Measurements from ENCODE around the gene MCMBP.

MCMBP gene

GRCh38 chr10:119782981-119783664 is 89.5 kb downstream of the MCMBP start:
- TF ChIP-seq CTCF (IDR thresholded peaks at IDR 0.05; ENCODE audit: extremely low read depth, missing control alignments) = no peak
- no peak for DNase-seq (ENCODE audit: low spot score)

- TF ChIP-seq CTCF (IDR thresholded peaks at IDR 0.05; ENCODE audit: extremely low read depth, missing control alignments) = no peak
- DNase-seq (ENCODE audit: low spot score) = no peak
Measured at GRCh38 chr10:119781498-119781897, 91.1 kb downstream of the MCMBP start.

GRCh38 chr10:119780879-119781480 is 91.7 kb downstream of the MCMBP start:
- DNase-seq (ENCODE audit: low spot score) = no peak
- TF ChIP-seq CTCF (IDR thresholded peaks at IDR 0.05; ENCODE audit: extremely low read depth, missing control alignments) = no peak

All from GM20000 (cell line).